ES-I3 (cell line): ENCODE measurements around the gene DCLK3.

Source experiments
- H3K36me3 ChIP-seq: 2 replicates; pipeline ENCODE4 v1.6.1; 2013; ENCODE audit warnings: mild to moderate bottlenecking, low read length, control low read depth, moderate library complexity; ENCODE audit not compliant: insufficient read depth
- H3K4me1 ChIP-seq: 2 replicates; pipeline ENCODE4 v1.6.1; 2013; ENCODE audit warnings: mild to moderate bottlenecking, control low read depth, low read length; ENCODE audit not compliant: insufficient read depth
- H3K9ac ChIP-seq: 2 replicates; pipeline ENCODE4 v1.6.1; 2013; ENCODE audit warnings: low read depth, mild to moderate bottlenecking, low read length, moderate library complexity
- H3K9me3 ChIP-seq: 2 replicates; pipeline ENCODE4 v1.6.1; 2013; ENCODE audit warnings: mild to moderate bottlenecking, low read length, moderate library complexity; ENCODE audit not compliant: control insufficient read depth, insufficient read depth

DCLK3 gene, protein sequence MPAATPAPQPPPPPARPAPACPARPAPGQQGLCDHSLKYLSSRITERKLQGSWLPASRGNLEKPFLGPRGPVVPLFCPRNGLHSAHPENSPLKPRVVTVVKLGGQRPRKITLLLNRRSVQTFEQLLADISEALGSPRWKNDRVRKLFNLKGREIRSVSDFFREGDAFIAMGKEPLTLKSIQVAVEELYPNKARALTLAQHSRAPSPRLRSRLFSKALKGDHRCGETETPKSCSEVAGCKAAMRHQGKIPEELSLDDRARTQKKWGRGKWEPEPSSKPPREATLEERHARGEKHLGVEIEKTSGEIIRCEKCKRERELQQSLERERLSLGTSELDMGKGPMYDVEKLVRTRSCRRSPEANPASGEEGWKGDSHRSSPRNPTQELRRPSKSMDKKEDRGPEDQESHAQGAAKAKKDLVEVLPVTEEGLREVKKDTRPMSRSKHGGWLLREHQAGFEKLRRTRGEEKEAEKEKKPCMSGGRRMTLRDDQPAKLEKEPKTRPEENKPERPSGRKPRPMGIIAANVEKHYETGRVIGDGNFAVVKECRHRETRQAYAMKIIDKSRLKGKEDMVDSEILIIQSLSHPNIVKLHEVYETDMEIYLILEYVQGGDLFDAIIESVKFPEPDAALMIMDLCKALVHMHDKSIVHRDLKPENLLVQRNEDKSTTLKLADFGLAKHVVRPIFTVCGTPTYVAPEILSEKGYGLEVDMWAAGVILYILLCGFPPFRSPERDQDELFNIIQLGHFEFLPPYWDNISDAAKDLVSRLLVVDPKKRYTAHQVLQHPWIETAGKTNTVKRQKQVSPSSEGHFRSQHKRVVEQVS

DNA sequence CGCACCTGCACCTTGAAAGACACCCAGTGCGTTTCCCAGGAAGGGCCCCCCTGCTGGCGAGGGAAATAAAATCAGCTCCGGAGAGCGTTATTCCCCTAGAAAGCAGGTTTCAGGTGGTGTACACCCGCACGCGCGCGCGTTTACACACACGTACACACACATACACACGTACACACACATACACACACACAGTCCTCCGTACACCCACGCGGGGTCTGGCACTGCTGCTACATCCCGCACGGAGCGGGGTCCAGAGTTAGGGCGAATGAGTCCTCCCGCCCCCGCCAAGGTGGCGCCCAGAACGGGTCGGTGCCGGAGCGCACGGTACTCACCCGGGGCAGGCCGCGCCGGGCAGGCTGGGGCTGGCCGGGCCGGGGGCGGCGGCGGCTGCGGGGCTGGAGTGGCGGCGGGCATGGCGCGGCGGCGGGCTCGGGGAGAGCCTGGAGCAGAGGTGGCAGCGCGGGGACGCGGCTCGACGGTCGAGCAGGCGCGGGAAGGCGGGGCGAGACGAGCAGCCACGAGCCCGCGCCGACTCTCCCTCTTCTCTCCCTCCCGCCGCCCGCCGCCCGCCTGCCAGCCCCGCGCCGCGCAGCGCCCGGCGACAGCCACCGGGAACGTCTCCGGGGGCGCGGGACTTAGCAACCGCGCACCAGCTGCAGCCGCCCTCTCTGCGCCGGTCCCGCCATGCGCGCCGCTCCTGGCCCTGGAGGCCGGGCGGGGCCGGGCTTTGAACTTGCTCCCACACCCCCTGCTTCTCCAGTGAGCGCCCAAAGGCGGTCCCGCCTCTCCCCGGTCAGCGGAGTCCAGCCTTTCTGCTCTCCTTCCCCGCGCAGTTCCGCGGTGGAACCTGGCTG lies at the start of gene DCLK3:
Gene DCLK3 (minus strand): TSS at position 704 of the 854 bp plus-strand sequence. CDS start 290 bp downstream, at position 414.
- peaks cover 3% of the 10 kb centered on the region; the same call in 1 of the 2 replicates for H3K4me1 ChIP-seq
- H3K9ac ChIP-seq: peak within 1 kb of the TSS; percentile 91
- H3K36me3 ChIP-seq: no peaks in the 10 kb centered on the region
- H3K9me3 ChIP-seq: no peaks in the 10 kb centered on the region

DNA sequence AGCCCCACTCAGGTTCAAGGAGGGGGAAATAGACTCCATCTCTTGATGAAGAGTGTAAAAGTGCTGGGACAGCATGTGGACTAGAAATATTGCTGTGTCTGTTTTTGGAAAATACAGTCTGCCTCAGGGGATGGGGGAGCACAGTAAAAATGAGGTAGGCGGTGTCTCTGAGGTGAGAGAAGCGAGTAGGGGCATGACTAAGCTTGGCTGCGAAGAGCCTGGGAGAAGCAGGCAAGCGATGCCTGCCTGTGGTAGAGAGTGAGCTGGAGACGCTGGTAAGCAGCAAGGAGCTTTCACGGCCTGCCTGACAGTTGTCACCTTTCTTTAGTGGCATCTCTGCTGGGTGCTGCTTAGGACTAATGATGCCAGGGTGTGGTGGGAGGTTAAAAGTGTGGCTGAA lies 49.0 kb upstream of the DCLK3 start:
- Histone ChIP-seq H3K9ac (no peak overlapping the region), H3K36me3 (no peaks in the 10 kb centered on the region), H3K9me3 (no peaks in the 10 kb centered on the region), H3K4me1 (no peaks in the 10 kb centered on the region)

DNA sequence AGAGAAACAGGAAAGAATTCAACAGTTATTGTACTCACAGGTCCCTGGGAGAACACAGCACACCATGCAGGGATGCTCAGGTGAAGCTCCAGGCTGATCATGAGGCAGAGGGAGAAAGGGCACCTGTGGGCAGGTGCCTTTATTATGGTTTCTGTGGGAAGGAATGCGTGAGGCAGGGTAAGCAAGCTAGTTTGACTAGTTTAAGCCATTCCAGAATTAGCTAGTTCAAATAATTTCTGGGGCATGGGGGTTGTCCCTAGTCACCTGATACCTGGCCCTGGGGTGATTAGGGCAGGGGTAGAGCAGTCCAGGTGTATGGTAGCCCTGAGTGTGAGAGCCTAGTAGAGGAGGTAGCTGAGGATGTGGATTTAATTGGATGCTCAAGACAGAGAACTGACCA lies 47.9 kb upstream of the DCLK3 start:
- Histone ChIP-seq H3K4me1 (no peaks in the 10 kb centered on the region), H3K9ac (no peak overlapping the region), H3K36me3 (no peaks in the 10 kb centered on the region), H3K9me3 (no peaks in the 10 kb centered on the region)

DNA sequence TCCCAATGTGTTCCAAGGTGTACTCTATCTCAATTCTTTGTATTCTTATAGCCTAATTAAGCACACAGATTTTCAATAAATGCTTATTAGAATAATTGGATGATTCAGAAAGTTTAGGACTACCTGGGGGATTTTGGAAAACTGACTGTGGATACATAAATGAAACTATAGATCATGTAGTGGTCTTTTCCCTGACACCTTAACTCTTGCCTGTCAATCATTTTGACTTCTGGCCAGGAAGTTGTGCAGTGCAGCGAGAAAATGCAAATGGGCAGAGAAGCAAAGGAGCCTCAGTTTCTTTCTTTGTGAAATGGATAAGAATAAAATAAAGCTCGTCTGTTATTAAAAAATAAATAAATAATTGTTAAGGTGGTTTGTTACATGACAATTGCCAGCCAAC lies 47.4 kb upstream of the DCLK3 start:
- no peaks in the 10 kb centered on the region for H3K36me3 ChIP-seq
- H3K4me1 ChIP-seq: no peaks in the 10 kb centered on the region
- H3K9me3 ChIP-seq: no peaks in the 10 kb centered on the region
- H3K9ac ChIP-seq: no peak overlapping the region

DNA sequence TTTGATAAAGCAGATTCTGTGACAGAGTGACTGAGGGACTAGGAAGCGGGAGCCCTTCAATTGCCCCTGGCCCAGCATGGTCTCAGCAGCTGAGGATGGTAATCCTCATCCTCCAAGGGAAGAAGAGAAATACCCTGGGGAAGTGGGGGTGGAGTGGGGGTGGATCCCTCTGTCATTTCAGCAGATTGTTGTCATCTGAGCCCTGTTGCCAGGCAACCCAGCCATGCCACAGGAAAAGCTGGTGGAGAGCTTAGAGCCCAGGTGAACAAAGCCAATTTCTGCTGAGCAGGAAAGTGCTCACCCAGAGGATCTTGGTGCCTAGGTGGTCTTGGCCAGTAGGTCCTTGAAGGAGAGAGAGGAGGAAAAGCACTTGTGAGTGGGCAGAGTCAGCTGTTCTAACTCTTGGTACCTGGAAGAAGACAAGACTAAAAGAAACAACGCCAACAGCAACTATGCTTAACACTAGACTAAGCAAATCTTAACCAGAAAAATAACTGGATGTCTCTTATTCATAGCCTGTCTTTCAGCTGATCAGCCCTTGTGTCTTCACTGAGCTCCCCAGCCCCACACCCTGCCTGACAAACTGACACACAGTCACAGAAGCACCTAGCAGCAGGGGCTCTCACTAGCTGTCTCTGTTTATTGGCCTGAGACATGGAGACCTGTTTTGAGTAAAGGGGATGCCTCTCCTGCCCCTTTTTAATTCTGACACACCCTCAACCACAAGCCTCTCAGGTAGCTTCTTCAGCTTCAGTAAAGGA lies 40.1 kb upstream of the DCLK3 start:
- H3K9me3 ChIP-seq: no peaks in the 10 kb centered on the region; the same call in 1 of the 2 replicates
- no peak overlapping the region for H3K9ac ChIP-seq
- H3K36me3 ChIP-seq: no peaks in the 10 kb centered on the region
- peaks cover 9% of the 10 kb centered on the region; the same call in 1 of the 2 replicates for H3K4me1 ChIP-seq

DNA sequence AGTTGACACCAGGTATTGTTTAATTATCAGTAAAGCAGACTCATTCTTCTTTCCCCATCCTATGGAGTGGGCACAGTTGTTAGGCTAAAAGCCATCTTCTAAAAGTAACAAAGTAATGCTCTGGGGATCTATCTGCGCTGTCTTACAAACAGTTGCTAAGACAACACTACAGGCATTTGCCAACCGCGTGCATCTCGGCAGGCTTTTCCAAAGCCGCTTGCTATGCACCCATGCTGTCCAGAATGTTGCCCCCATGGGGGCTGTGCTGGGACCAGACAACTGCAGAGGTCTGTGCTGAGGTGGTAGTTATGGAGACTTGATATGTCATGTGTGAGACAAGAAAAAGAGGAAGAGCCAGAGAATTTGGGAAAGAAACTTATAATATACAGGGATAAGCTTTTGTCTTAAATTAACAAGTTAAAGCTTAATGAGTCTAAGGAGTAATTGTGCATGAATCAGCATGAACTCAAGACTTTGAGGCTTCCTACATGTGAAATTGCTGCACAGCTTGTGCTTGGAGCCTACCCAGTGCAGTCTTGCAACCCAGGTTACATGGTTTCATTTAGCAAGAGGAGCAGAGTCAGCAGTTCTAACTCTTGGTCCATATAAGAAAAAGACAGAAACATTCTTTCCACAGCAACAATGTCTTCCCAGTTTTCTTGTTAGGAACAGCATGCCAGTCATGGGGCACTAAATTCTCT lies 38.9 kb upstream of the DCLK3 start:
- no peak overlapping the region for H3K9ac ChIP-seq
- no peaks in the 10 kb centered on the region; the same call in 1 of the 2 replicates for H3K9me3 ChIP-seq
- peaks cover 9% of the 10 kb centered on the region; the same call in 1 of the 2 replicates for H3K4me1 ChIP-seq
- no peaks in the 10 kb centered on the region for H3K36me3 ChIP-seq

DNA sequence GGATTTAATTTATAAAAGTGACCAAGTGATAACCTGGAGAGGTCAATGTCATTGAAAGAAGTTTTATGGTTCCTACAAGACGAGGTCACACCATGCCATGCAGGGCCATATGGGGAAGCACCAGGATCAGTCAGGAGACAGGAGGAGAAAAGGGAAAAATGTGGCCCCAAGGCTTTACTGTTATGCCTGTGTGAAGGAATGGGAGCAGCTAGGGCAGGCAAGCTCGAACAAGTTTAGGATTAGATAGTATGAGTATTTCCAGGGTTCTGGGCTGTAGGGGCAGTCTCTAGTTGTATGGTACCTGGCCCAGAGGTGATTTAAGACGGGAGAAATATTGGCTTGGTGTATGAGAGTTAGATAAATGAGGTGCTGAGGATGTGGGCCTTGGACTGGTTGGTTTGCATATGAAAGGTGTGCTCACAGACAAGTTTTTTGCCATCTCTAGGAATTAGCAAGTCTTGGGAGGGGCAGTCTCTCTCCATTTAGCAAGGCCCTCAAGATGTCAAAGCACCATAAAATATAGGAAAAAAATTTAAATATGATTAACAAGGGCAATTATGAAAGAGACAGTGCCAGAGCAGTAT lies 36.3 kb upstream of the DCLK3 start:
- no peak overlapping the region for H3K9ac ChIP-seq
- peaks cover 9% of the 10 kb centered on the region; the same call in 1 of the 2 replicates for H3K4me1 ChIP-seq
- no peaks in the 10 kb centered on the region for H3K36me3 ChIP-seq
- H3K9me3 ChIP-seq: no peaks in the 10 kb centered on the region; the same call in 1 of the 2 replicates

DNA sequence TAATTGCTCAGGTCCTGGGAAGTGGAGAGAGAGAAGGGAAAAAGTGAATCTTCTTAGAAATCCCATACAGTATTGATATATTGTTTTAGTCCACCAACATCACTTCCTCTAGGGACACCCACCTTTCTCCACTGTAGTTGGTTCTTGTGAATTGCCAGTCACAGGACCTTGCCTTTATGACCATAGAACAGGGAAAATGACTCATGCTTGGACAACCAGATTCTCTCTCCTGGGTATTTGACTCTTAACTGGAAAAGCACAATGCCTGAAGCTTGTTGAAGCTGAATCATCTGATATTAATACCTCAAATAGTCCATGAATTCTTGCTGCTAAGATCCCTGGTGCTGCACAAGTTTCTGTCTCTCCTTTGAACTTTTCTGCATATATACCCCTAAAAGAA lies 32.5 kb upstream of the DCLK3 start:
- no peaks in the 10 kb centered on the region for H3K9me3 ChIP-seq
- H3K9ac ChIP-seq: no peak overlapping the region
- no peaks in the 10 kb centered on the region for H3K36me3 ChIP-seq
- H3K4me1 ChIP-seq: peaks cover 9% of the 10 kb centered on the region; the same call in 1 of the 2 replicates

DNA sequence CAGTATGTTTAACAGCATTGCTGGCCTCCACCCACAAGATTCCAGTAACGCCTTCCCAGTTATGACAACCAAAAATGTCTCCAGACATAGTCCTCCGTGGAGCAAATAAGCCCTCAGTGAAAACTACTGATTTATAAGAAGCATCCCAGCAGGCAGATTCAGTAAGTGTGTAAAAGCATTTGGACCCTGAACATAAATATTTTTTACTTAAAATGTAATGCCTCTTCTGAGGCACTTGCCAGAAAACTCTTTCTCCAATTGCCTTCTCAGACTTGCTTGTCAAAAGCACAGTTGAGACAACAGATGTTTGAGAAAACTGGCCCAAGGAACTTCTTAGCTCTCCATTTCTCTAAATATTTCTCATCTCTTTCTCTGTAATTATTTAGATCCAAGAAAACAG lies 31.8 kb upstream of the DCLK3 start:
- H3K9ac ChIP-seq: no peak overlapping the region
- H3K4me1 ChIP-seq: peaks cover 8% of the 10 kb centered on the region; the same call in 1 of the 2 replicates
- no peaks in the 10 kb centered on the region for H3K9me3 ChIP-seq
- no peaks in the 10 kb centered on the region for H3K36me3 ChIP-seq

DNA sequence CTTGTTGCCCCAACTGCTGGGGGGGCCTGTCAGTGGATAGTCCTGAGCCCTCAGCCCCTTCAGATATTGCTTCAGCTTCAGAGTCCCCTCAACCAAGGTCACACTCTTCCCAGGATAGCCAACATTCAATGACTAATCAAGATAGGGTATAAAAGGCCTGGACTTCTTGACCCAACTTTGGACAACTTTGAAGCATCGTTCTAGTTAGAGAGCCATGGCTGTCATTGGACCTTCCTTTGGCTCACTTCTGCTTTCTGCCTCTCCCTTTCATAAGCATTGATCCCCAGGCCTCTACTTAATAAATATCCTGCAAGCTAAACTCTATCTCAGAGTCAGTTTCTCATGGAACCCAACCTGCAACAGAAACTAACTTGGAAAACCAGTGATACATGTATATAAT lies 31.3 kb upstream of the DCLK3 start:
- Histone ChIP-seq H3K4me1 (peaks cover 3% of the 10 kb centered on the region; the same call in 1 of the 2 replicates), H3K36me3 (no peaks in the 10 kb centered on the region)

DNA sequence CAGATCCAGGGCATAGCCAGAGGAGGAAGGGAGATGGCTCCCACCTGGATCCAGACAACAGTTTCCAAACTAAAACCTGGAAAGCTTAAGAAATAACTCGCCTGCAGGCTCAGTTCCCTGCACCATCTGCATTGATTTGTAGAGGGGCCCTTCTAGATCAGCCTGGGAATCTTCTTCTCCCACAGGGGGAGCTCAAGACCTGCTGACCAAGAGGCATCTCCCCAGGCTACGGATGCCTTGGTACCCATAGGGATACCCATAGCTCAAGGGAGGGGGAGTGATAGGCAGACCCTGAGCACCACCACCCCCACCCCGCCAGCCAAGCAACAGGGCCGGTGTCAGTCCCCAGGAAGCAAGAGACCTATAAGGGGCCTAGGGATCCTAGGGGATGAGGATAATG lies 28.0 kb upstream of the DCLK3 start:
- Histone ChIP-seq H3K36me3 (no peaks in the 10 kb centered on the region), H3K9ac (no peak overlapping the region), H3K9me3 (no peaks in the 10 kb centered on the region), H3K4me1 (no peaks in the 10 kb centered on the region)

More for the DNA sequence above, 31.3 kb upstream of the DCLK3 start:
- Histone ChIP-seq H3K9ac (no peak overlapping the region), H3K9me3 (no peaks in the 10 kb centered on the region)

DNA sequence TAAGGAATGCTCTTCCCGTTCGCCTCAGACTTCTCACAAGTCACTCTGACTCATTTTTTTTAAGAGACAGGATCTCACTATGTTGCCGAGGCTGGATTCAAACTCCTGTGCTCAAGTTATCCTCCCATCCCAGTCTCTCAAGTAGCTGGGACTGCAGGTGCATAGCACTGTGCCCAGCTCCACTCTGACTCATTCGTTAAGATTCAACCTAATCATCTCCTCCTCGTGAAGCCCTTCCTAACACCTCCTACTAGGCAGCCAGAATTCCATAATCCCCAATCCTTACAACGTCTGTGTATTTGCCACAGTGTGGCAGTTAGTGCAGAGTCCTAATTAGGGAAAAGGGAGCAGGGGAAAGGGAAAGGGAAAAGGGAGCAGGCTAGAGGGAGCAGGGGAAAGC lies 26.4 kb upstream of the DCLK3 start:
- H3K9ac ChIP-seq: no peak overlapping the region
- H3K4me1 ChIP-seq: no peaks in the 10 kb centered on the region
- no peaks in the 10 kb centered on the region for H3K9me3 ChIP-seq
- H3K36me3 ChIP-seq: no peaks in the 10 kb centered on the region
